ENCODE measurements around the gene ARHGAP23. TPM values are rescaled to one million over a fixed set of nuclear protein-coding genes. Genes with fewer than 3 reads are reported as not detected.

The ARHGAP23 gene
- total and polyA plus RNA-seq, 2 experiments from 2014 or later: 21.4 to 150 TPM

DNA sequence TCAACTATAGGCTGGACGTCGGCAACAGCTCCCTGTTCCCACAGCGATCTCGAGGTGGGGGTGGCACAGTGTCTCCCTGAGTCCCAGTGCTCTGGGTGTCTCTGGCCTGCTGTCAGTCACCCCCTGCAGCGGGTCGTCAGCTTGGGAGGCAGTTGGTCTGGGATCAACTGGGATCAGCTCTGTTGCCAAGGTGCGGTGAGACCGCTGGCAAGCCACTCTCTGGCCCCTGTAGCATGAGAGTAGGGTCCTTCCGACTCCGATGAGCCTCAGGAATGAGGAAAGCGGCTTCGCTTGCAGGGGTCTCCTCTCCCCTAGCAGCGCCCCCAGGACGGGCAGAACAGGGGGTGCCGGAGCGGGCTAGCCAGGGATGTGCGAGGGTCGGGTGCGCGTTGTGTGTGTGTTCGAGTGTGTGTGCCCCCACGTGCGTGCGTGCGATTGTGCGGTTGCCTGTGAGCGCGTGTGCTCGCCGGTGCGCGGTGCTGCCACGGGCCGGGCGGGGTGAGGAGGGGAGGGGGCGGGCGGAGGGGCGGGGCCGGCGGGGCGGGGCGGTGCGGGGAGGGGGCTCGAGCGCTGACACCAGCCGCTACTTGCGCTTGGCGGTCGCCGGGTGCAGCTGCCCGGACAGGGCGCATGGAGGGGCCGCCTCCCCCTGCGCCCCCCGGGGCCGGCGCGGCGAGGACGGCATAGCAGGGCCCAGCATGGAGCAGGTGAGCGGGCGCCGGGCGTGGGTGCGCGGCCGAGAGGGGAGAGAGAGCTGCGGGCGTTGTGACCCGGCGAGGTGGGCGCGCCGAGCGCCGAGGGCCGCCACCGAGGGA, 9.4 kb upstream of the ARHGAP23 start:
- Histone ChIP-seq H4K20me1 (replicated peaks; ENCODE audit: insufficient read depth) (no peaks in the 10 kb centered on the region), H3K9me2 (ENCODE audit: insufficient read depth) (no peaks in the 10 kb centered on the region), H3K27me3 (ENCODE audit: insufficient read depth) (peaks cover 20% of the 10 kb centered on the region), H3F3A (replicated peaks; ENCODE audit: low read depth) (peaks cover 40% of the 10 kb centered on the region), H2AFZ (peak overlapping the region; percentile 90), H3K36me3 (ENCODE audit: insufficient read depth) (no peaks in the 10 kb centered on the region), H3K4me1 (ENCODE audit: insufficient read depth) (peaks cover 74% of the 10 kb centered on the region), H3K27ac (ENCODE audit: low read depth) (no peak overlapping the region), H3K4me3 (peak overlapping the region; percentile 70), H3K4me2 (peak overlapping the region; percentile 85), H3K79me2 (replicated peaks; ENCODE audit: insufficient read depth) (0 out of 2 replicates have a peak, but pooled peaks cover 12% of the 10 kb centered on the region)
- H3K9me3 Mint-ChIP-seq: no peaks in the 10 kb centered on the region; the same call in 2 of the 3 replicates
- no peaks in the 10 kb centered on the region; the same call in 2 of the 3 replicates for H3K36me3 Mint-ChIP-seq (ENCODE audit: low read depth)
- TF ChIP-seq, protein P1, sequence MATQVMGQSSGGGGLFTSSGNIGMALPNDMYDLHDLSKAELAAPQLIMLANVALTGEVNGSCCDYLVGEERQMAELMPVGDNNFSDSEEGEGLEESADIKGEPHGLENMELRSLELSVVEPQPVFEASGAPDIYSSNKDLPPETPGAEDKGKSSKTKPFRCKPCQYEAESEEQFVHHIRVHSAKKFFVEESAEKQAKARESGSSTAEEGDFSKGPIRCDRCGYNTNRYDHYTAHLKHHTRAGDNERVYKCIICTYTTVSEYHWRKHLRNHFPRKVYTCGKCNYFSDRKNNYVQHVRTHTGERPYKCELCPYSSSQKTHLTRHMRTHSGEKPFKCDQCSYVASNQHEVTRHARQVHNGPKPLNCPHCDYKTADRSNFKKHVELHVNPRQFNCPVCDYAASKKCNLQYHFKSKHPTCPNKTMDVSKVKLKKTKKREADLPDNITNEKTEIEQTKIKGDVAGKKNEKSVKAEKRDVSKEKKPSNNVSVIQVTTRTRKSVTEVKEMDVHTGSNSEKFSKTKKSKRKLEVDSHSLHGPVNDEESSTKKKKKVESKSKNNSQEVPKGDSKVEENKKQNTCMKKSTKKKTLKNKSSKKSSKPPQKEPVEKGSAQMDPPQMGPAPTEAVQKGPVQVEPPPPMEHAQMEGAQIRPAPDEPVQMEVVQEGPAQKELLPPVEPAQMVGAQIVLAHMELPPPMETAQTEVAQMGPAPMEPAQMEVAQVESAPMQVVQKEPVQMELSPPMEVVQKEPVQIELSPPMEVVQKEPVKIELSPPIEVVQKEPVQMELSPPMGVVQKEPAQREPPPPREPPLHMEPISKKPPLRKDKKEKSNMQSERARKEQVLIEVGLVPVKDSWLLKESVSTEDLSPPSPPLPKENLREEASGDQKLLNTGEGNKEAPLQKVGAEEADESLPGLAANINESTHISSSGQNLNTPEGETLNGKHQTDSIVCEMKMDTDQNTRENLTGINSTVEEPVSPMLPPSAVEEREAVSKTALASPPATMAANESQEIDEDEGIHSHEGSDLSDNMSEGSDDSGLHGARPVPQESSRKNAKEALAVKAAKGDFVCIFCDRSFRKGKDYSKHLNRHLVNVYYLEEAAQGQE (IDR thresholded peaks at IDR 0.05; ENCODE audit: unreplicated experiment): no peak
- TF ChIP-seq POLR2AphosphoS5 (IDR thresholded peaks at IDR 0.05; ENCODE audit: low read depth): peak; percentile 71
- TF ChIP-seq, protein P2, sequence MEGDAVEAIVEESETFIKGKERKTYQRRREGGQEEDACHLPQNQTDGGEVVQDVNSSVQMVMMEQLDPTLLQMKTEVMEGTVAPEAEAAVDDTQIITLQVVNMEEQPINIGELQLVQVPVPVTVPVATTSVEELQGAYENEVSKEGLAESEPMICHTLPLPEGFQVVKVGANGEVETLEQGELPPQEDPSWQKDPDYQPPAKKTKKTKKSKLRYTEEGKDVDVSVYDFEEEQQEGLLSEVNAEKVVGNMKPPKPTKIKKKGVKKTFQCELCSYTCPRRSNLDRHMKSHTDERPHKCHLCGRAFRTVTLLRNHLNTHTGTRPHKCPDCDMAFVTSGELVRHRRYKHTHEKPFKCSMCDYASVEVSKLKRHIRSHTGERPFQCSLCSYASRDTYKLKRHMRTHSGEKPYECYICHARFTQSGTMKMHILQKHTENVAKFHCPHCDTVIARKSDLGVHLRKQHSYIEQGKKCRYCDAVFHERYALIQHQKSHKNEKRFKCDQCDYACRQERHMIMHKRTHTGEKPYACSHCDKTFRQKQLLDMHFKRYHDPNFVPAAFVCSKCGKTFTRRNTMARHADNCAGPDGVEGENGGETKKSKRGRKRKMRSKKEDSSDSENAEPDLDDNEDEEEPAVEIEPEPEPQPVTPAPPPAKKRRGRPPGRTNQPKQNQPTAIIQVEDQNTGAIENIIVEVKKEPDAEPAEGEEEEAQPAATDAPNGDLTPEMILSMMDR (conservative IDR thresholded peaks at IDR 0.05; ENCODE audit: low read depth in 2 of 2): no peak
- TF ChIP-seq ZNF114 (CRISPR knock-in tag; IDR thresholded peaks at IDR 0.05): no peak
- TF ChIP-seq NANOG (IDR thresholded peaks at IDR 0.05; ENCODE audit: borderline replicate concordance): no peak
- no peak for TF ChIP-seq EZH2phosphoT487 (IDR thresholded peaks at IDR 0.05; ENCODE audit: unreplicated experiment)
- DNase-seq (ENCODE audit: low spot score): peak; percentile 62
- peak; percentile 2 for ATAC-seq
- H3K4me1 Mint-ChIP-seq: peaks cover 81% of the 10 kb centered on the region
- peak overlapping the region; percentile 80 for H3K4me3 Mint-ChIP-seq
- no peak overlapping the region for H3K27ac Mint-ChIP-seq
- peaks cover 52% of the 10 kb centered on the region for H3K27me3 Mint-ChIP-seq (ENCODE audit: insufficient read depth, low read depth, poor library complexity)

DNA sequence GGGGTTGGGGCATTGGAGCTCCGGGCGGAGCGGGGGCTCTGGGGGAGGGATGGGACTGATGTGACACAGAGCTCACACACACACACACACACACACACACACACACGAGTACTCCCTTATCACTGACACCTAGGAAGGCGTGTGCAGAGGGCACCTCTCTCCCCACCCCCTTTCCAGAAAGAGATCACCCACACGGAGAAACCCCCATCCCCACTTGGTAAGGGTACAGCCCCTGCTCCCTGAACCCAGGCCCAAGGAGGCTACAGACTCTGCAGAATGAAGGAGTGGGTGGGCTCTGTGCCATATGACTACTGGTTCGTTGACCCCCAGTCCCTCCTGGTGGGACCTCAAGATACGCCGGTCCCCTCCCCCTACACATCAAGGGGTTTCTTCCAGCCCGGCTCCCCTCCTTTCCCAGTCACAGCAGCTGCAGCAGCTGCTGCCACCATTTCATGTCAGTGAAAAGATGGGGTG, 8.7 kb upstream of the ARHGAP23 start:
- H3F3A ChIP-seq (replicated peaks; ENCODE audit: low read depth): peaks cover 36% of the 10 kb centered on the region; the same call in 1 of the 2 replicates
- H2AFZ ChIP-seq: no peak overlapping the region
- peaks cover 78% of the 10 kb centered on the region for H3K4me1 ChIP-seq (ENCODE audit: insufficient read depth)
- ATAC-seq (no peak), DNase-seq (ENCODE audit: low spot score) (peak; percentile 57)
- peak overlapping the region; percentile 84 for H3K4me2 ChIP-seq
- no peaks in the 10 kb centered on the region; the same call in 2 of the 3 replicates for H3K9me3 Mint-ChIP-seq
- no peaks in the 10 kb centered on the region for H3K36me3 ChIP-seq (ENCODE audit: insufficient read depth)
- H3K27ac Mint-ChIP-seq: no peak overlapping the region
- H3K79me2 ChIP-seq (replicated peaks; ENCODE audit: insufficient read depth): peaks cover 12% of the 10 kb centered on the region; the same call in 1 of the 2 replicates
- H3K9me2 ChIP-seq (ENCODE audit: insufficient read depth): no peaks in the 10 kb centered on the region
- H3K27me3 ChIP-seq (ENCODE audit: insufficient read depth): peaks cover 20% of the 10 kb centered on the region
- peaks cover 48% of the 10 kb centered on the region for H3K27me3 Mint-ChIP-seq (ENCODE audit: insufficient read depth, low read depth, poor library complexity)
- H3K4me1 Mint-ChIP-seq: peaks cover 83% of the 10 kb centered on the region
- H4K20me1 ChIP-seq (replicated peaks; ENCODE audit: insufficient read depth): no peaks in the 10 kb centered on the region
- no peak overlapping the region for H3K27ac ChIP-seq (ENCODE audit: low read depth)
- H3K4me3 ChIP-seq: peak overlapping the region; percentile 70
- no peaks in the 10 kb centered on the region; the same call in 2 of the 3 replicates for H3K36me3 Mint-ChIP-seq (ENCODE audit: low read depth)
- peak overlapping the region; percentile 80 for H3K4me3 Mint-ChIP-seq
- no peak for TF ChIP-seq EZH2phosphoT487 (IDR thresholded peaks at IDR 0.05; ENCODE audit: unreplicated experiment)
- TF ChIP-seq POLR2AphosphoS5 (IDR thresholded peaks at IDR 0.05; ENCODE audit: low read depth): no peak
- no peak for TF ChIP-seq STAT1 (IDR thresholded peaks at IDR 0.05; ENCODE audit: unreplicated experiment)
- no peak for TF ChIP-seq ZNF331 (CRISPR knock-in tag; IDR thresholded peaks at IDR 0.05; ENCODE audit: low read depth)
- TF ChIP-seq, protein P1 (IDR thresholded peaks at IDR 0.05; ENCODE audit: unreplicated experiment): no peak
- TF ChIP-seq, protein P3, sequence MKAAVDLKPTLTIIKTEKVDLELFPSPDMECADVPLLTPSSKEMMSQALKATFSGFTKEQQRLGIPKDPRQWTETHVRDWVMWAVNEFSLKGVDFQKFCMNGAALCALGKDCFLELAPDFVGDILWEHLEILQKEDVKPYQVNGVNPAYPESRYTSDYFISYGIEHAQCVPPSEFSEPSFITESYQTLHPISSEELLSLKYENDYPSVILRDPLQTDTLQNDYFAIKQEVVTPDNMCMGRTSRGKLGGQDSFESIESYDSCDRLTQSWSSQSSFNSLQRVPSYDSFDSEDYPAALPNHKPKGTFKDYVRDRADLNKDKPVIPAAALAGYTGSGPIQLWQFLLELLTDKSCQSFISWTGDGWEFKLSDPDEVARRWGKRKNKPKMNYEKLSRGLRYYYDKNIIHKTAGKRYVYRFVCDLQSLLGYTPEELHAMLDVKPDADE (IDR thresholded peaks at IDR 0.05): no peak
- TF ChIP-seq EZH2 (IDR thresholded peaks at IDR 0.05; ENCODE audit: low read depth, unreplicated experiment): no peak
- no peak for TF ChIP-seq ZNF114 (CRISPR knock-in tag; IDR thresholded peaks at IDR 0.05)
- no peak for TF ChIP-seq NANOG (IDR thresholded peaks at IDR 0.05; ENCODE audit: borderline replicate concordance)

Measured in GM23338 (cell line).